Loucy (cell line): ENCODE results near the gene NCF4.

Source experiments
- EZH2phosphoT487 ChIP-seq: fragments of 200-600 bp; IDR thresholded peaks from 2 replicates; pipeline ENCODE4 v1.6.1; 2018; ENCODE audit warnings: antibody characterized with exemption, mild to moderate bottlenecking, moderate library complexity, borderline replicate concordance
- TF ChIP-seq, protein P1 (sequence below): fragments of 200-600 bp; sonication (generic); conservative IDR thresholded peaks from 2 replicates; pipeline ENCODE4 v1.5.1; 2014; ENCODE audit warnings: mild to moderate bottlenecking, antibody characterized with exemption, low read length

DNA sequence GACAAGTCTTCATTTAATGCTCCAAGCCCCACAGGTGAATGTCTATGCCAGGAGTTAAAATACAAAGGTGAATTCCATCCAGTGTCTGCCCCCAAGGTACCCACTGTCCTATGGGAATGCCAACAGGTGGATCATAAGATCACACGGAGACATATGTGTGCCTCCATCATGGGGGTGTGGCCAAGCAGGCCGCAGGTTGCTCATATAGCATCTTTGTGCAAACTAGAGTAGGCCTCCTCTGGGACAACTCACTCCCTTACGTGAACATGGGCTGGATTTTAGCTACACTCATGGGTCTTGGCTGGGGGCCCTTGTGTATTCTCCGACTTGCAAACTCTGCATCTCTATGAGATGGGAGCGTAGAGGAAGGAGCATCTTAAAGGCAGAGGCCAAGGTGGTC is 6.9 kb downstream of the NCF4 start:
- TF ChIP-seq, protein P1, sequence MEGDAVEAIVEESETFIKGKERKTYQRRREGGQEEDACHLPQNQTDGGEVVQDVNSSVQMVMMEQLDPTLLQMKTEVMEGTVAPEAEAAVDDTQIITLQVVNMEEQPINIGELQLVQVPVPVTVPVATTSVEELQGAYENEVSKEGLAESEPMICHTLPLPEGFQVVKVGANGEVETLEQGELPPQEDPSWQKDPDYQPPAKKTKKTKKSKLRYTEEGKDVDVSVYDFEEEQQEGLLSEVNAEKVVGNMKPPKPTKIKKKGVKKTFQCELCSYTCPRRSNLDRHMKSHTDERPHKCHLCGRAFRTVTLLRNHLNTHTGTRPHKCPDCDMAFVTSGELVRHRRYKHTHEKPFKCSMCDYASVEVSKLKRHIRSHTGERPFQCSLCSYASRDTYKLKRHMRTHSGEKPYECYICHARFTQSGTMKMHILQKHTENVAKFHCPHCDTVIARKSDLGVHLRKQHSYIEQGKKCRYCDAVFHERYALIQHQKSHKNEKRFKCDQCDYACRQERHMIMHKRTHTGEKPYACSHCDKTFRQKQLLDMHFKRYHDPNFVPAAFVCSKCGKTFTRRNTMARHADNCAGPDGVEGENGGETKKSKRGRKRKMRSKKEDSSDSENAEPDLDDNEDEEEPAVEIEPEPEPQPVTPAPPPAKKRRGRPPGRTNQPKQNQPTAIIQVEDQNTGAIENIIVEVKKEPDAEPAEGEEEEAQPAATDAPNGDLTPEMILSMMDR = no peak
- no peak for TF ChIP-seq EZH2phosphoT487
